GM10847 (cell line): ENCODE data around the gene MSGN1.

ENCODE experiments used
- POLR2A ChIP-seq: IDR thresholded peaks from 2 replicates; pipeline ENCODE4 v1.6.1; 2011; ENCODE audit not compliant: insufficient read length; ENCODE audit errors: extremely low read depth

Gene MSGN1

DNA sequence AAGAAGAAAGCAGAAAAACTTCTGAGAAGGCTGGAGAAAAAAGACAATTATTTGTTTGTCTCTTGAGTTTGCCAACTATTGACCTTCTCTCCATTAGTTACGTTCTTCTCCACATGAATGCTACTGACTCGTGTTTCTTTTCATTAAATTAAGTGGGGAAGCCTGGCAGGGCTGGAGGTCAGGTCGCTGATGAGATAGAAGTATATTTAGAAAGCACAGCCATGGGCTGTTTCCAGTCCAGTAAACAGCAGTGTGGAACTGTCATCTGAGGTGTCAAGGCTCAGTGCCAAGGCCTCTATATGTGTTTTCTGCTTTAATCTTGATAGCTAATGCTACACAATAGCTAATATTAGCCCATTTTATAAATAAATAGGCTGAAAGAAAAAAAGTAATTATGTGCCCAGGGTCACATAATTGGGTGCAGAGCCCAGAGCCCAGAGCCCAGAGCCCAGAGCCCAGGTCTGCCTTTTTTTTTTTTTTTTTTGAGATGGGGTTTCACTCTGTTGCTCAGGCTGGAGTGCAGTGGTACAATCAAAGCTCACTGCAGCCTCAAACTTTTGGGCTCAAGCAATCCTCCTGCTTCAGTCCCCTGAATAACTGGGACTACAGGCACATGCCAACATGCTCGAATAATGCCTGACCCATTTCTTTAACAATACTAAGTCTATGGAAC, 6.3 kb downstream of the MSGN1 start:
- no peak for TF ChIP-seq POLR2A

DNA sequence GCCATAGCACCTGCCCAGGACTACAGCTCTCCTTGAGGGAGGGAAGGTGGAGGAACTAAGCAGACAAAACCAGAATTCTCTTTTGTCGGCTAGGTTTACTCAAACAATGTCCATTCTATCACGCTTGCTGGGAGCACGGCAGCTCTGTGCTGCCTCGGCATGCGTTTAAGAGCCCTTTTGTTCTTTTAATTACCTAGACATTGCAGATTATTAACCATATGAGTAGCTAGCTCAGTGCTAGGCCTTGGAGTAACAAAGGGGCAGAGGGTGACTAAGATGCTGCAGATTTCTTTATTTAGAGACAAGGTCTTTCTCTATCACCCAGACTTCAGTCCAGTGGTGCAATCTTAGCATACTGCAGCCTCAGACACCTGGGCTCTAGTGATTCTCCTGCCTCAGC, 11.1 kb downstream of the MSGN1 start:
- TF ChIP-seq POLR2A: no peak

DNA sequence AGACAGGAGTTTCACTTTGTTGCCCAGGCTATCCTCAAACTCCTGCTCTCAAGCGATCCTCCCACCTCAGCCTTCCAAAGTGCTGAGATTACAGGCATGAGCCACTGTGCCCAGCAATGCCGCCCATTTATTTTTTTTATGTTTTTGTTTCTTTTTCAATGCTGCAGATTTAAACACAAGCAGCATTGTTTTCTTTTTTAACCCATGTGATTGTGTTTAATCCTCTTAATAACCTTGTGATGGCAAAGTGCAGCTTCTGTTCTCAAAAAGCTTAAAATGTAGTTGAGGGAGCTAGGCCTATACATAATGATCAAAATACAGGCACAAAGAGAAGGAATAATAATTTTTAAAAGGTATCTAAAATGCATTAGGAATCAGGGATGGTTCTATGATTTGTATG, 11.5 kb downstream of the MSGN1 start:
- no peak for TF ChIP-seq POLR2A

DNA sequence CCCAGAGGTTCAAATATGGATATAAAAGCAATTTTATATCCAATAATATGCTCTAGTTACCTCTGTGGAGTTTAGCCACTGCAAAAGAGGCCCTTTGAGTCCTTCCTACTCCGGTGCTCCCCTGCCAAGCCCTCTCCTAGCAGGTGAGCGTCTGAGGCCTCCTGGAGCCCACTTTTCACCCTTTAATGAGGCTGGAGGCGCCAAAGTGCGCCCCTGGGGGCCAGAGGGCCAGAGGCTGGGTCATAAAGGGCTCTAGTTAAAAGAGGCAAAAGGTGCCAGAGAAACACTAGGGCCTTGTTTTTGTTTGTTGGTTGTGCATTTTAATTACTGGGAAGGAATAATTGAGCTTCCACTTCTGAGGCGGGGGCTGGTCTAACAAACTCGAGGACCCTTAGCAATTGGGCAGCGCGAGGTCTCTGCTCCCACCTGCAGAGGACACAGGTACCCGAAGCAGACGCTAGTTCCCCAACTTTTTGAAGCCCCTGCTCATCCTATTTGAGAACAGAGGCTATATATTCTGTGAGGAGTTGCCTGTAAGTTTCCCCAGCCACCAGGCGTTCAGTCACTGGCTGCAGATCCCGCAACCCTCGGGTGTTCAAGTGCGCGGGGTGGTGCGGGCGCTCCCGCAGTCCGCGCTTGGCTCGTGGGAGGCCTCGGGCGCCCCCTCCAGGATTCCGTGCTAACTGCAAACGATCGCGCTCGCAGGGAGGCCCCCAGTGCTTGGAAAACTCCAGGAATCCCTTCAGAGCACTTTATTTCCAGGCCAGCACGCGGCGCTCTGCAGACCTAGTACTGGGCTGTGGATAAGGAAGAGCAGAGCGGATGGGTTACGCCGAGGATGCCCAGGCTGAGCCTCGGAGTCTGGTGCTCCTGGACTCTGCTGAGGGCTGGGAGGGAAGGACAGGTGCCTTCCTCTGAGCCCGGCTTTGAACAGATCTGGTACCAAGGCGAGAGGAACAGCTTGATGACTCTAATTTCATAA, 14.1 kb downstream of the MSGN1 start:
- TF ChIP-seq POLR2A: no peak

DNA sequence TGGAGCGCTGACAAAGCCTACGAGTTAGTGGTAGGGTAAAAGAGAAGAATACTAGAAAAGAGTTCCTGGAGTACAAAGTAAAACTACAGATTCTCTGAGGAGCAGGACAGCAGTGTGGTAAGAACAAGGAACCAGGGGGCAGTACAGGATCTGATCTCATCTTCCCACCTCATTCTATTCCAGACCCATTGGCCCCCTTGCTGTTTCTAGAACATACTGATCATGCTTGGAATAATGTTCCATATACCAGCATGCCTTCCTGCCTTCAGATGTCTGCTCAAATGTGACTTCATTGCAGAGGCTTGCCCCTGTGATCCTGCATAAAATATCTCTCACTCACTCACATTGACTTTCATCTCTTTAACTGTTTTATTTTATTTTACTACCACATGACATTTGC, 19.3 kb downstream of the MSGN1 start:
- no peak for TF ChIP-seq POLR2A

DNA sequence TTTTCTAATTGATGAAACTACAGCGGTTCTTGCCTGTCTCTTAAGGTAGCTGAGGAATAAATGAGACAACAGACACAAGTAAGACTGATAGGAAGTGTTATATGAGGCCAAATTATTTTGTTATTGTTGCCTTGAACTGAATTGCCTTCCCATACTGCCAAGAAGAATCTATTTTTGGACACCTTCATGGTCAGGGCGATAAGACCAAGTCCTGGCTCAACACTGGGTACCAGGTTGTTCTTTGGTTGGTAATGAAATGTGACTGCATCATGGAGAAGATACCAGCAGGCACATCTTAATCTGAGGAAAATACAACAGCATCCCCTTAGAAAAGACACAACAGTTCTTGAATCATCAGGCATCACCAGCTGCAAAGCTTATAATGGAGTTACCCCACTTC, 23.7 kb downstream of the MSGN1 start:
- no peak for TF ChIP-seq POLR2A

DNA sequence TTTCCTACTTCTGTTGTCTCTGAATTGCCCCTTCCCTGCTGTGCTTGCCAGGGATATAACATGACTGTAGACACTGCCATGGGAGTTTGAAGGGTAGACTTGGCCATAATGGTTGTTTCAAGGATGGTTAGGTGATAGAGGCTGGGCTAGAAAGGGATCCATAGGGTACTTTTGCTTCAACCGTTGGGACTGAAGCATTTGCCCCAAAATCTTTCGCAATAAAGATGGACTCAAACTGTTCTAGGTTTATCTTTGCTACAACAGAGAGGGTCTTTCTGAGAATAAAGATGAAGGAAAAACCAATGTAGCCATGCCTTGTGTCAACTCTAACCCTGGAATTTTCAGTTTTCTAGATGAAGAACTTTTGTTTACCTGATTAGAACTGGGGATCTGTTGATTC, 27.2 kb downstream of the MSGN1 start:
- TF ChIP-seq POLR2A: no peak

DNA sequence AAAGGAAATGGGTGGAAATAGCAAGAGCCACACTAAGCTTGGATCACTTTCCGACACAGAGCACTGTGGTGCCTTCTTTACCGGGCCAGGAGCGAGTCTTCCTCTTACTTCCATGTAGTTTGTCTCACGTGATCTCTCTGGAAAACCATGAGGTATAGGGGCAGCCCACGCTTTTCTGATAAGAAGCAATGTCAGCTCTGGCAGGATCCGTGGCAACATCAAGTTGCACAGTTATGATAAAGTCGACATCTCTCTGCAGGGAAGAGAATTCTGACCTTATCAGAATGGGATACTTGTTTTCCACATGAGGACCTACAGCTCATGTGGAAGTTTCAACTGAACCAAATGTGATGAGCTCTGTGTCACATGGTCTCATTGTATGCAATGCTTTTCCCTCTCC, 29.5 kb downstream of the MSGN1 start:
- no peak for TF ChIP-seq POLR2A

DNA sequence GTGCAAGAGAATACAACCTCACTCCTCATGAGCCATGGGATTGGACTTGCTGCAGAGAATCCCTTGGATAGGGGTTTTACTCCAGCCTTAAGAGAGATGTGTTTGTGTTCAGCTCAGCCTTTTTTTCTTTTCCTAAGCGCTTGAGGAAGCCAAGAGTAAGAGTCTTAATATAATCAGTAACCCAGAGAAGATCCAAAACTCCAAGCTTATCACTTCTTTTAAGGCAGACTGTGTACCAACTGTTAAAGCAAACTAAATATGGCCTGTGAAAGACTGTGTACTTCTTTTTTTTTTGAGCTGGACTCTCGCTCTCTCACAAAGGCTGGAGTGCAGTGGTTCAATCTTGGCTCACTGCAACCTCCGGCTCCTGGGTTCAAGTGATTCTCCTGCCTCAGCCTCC, 30.4 kb downstream of the MSGN1 start:
- TF ChIP-seq POLR2A: no peak

DNA sequence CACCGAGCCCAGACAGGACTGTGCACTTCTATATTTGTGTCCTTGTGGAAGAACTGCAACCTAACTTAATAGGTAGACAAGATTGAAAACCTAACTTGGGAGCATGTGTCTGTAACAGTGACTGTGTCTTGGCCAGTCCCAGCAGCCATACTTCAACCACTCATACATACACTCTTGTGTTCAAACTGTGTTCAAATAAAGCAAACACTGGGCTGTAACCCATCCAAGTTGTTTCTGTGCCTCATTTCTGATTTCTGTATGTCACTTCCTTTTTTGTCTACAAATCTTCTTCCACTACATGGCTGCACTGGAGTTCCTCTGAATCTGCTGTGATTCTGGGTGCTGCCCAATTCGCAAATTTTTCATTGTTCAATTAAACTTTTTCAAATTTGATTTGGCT, 31.0 kb downstream of the MSGN1 start:
- TF ChIP-seq POLR2A: no peak

DNA sequence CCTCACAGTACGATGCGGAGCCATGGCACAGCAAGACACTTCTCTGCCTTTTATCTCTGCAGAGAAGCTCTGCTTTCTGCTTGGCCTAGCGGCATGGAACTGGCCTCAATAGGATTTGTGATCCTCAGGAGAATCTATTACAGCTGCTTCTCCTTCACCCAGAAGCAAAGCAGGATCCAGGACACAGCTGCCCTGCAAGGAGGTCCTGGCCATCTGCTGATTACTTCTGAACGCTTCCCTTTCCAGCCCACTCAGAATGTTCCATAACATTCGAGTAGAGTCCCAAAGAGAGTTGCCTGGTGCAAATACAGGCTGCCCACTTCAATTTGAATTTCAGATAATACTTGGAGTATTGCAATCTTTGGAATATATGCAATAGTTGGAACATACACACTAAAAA, 33.0 kb downstream of the MSGN1 start:
- TF ChIP-seq POLR2A: no peak

DNA sequence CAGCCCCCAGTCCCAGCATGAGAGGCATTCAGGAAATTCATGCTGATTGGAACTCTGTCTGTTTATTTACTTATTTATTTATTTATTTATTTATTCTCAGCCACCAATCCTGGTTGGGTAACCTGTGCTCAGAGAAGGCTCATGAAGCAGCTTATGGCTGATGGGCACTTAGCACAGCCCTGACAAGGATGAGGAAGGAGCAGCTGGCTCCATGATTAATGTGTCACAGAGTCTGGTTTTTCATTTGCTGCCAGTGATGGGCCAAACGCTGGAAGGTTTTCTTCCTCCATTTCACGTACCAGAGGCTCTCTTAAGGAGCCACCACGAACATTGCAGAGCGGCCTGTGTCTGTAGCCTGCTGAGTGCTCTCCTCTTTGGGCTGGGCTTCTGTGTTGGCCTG, 33.9 kb downstream of the MSGN1 start:
- no peak for TF ChIP-seq POLR2A

DNA sequence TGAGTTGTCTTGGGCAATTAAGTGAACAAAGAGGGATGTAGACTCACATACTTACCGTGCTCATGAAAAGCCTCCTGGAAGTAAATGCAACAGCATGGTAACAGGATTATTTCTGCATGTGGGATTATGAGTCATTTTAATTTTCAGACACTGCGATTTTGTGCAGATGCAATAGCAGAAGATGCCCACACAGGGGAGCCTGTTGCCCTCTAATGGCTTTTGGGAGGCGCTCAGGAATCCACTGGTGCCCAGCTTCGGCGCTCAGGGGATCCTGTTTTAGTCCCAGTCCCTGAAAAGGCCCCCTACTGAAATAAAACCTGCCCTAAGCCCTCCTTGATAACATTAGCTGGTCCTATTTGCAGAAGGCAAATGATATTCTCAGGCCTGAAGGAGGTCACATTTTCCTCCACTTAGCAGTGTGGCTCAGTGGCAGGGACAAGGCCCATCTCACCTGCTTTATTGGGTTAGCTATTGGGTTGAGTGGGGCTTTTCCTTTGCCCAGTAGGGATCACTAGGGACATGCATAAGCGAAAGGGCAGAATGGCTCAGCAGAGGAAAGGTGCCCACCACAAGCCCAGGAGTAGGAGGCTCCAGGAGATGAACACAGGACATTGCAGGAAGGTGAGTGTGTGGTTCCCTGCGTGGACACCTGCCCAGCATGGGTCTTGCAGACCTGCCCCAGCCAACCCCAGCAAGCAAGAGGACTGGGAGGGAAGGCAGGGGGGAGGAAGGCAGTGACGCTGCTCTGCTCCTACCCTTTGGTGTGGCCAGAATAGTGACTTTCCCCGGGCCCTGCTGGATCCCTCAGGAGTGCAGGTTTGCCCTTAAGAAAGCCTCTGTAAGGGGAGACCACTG, 35.7 kb downstream of the MSGN1 start:
- TF ChIP-seq POLR2A: no peak

DNA sequence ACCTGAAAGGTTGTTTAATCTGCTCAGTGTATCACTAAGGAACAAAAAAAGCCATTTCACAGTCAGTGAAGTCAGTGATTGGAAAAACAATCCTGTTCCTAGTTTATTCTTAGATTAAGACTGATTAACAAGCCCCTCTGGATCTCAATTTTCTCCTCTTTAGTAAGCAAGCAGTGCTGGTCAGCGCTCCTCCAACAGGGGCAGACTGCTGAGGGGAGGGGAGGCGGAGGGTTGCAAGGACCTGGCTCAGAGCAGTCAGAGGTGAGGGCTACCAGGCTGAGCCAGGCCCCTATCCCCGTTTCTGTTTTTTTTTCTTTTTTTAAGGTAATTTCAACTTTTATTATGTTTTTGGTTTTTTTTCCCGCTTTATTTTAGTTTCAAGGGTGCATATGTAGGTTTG, 37.5 kb downstream of the MSGN1 start:
- TF ChIP-seq POLR2A: no peak

DNA sequence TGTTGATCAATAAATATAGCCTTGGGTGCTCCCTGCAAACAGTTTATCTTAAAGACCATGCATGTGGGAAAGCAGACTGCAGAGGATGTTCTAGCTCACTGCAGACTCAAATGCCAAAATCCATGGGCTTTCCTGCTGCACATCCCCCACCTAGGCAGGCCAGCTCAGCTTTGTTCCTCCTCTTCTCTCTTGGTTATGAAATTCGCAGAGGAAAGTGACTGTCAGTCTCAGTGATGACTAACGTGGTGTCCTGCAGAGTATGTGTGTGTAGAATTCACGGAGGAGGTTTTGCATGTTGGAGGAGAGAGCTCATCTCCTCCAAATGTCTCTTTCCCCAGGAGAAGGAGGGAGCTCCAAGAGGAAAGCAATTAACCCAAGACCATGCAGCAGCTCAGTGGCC, 40.8 kb downstream of the MSGN1 start:
- TF ChIP-seq POLR2A: no peak
